HL-60 (cell line): ENCODE data around the gene RSAD1.

Experiments used
- POLR2AphosphoS5 ChIP-seq: IDR thresholded peaks from 2 replicates; pipeline ENCODE4 v1.6.1; 2012; ENCODE audit warnings: low read depth
- SPI1 ChIP-seq: IDR thresholded peaks from 2 replicates; pipeline ENCODE4 v1.6.1; 2012; ENCODE audit warnings: low read depth, mild to moderate bottlenecking, borderline replicate concordance
- TF ChIP-seq, protein P1 (sequence below): IDR thresholded peaks from one replicate; pipeline ENCODE4 v1.5.1; 2011; ENCODE audit warnings: low read length, control low read depth, inconsistent platforms; ENCODE audit not compliant: insufficient read depth
- TF ChIP-seq, protein P2 (sequence below): IDR thresholded peaks from 2 replicates; pipeline ENCODE4 v1.6.1; 2012; ENCODE audit warnings: low read depth; ENCODE audit not compliant: insufficient replicate concordance

DNA sequence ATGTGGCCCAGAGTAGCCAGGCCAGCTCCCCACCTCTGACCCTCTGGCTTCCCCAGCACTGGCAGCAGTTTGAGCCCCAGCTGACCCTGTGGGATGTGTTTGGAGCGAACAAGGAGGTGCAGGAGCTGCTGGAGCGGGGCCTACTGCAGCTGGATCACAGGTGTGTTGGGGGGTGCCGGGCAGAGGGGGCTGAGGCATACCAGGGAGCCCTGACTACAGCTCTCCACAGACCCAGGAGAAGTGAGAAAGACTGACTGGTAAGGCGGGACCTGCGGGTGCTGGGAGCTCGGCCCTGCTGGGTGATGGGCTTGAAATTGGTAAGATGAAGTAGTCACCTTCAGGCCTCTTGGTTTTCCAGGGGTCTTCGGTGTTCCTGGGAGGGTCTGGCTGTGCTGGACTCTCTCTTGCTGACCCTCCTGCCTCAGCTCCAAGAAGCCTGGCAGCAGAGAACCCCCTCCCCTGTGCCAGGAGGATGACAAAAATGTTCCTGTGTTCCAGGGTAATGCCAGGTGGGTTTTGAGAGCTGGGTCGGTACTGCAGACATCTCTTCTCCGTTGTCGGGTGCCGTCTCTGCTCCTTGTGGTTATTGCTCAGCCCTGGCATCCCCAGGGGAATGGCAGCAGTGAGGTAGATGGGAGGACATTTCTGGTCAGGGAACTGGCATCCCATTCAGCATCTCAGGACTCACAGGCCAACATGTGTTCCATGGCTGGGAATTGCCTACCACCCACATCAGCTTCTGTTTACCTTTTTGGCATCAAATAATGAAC, 5.9 kb downstream of the RSAD1 start:
- TF ChIP-seq, protein P1, sequence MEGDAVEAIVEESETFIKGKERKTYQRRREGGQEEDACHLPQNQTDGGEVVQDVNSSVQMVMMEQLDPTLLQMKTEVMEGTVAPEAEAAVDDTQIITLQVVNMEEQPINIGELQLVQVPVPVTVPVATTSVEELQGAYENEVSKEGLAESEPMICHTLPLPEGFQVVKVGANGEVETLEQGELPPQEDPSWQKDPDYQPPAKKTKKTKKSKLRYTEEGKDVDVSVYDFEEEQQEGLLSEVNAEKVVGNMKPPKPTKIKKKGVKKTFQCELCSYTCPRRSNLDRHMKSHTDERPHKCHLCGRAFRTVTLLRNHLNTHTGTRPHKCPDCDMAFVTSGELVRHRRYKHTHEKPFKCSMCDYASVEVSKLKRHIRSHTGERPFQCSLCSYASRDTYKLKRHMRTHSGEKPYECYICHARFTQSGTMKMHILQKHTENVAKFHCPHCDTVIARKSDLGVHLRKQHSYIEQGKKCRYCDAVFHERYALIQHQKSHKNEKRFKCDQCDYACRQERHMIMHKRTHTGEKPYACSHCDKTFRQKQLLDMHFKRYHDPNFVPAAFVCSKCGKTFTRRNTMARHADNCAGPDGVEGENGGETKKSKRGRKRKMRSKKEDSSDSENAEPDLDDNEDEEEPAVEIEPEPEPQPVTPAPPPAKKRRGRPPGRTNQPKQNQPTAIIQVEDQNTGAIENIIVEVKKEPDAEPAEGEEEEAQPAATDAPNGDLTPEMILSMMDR = no peak
- TF ChIP-seq POLR2AphosphoS5 (no peak), SPI1 (no peak)
- TF ChIP-seq, protein P2, sequence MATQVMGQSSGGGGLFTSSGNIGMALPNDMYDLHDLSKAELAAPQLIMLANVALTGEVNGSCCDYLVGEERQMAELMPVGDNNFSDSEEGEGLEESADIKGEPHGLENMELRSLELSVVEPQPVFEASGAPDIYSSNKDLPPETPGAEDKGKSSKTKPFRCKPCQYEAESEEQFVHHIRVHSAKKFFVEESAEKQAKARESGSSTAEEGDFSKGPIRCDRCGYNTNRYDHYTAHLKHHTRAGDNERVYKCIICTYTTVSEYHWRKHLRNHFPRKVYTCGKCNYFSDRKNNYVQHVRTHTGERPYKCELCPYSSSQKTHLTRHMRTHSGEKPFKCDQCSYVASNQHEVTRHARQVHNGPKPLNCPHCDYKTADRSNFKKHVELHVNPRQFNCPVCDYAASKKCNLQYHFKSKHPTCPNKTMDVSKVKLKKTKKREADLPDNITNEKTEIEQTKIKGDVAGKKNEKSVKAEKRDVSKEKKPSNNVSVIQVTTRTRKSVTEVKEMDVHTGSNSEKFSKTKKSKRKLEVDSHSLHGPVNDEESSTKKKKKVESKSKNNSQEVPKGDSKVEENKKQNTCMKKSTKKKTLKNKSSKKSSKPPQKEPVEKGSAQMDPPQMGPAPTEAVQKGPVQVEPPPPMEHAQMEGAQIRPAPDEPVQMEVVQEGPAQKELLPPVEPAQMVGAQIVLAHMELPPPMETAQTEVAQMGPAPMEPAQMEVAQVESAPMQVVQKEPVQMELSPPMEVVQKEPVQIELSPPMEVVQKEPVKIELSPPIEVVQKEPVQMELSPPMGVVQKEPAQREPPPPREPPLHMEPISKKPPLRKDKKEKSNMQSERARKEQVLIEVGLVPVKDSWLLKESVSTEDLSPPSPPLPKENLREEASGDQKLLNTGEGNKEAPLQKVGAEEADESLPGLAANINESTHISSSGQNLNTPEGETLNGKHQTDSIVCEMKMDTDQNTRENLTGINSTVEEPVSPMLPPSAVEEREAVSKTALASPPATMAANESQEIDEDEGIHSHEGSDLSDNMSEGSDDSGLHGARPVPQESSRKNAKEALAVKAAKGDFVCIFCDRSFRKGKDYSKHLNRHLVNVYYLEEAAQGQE = no peak
